Cardiac fibroblast (primary cell): Measurements from ENCODE around the gene MAGI1.
"Not testable (repeated sequence)": the region's sequence is repeated elsewhere in the genome, so short reads cannot be mapped to it uniquely, and the experiment has no call there.

Experiments
- DNase-seq, 2 donors: peaks; one replicate each; pipeline versions ENCODE4 v3.0.0 to v3.0.0-alpha.2; 2010; ENCODE audit warnings: low read depth in 2 of 2
- H3K4me3 ChIP-seq, 2 donors: replicated peaks in 1 of 2; 1 replicate in 1 of 2; 2 replicates in 1 of 2; pipeline ENCODE4 v1.5.1; 2011; ENCODE audit warnings: low read depth in 2 of 2, low read length in 2 of 2, mild to moderate bottlenecking in 2 of 2, moderate library complexity in 1 of 2
- CTCF ChIP-seq: IDR thresholded peaks from one replicate; pipeline ENCODE4 v1.5.1; 2011; ENCODE audit warnings: low read depth, mild to moderate bottlenecking, low read length, inconsistent platforms

MAGI1 gene

GRCh38 chr3:65723985-65724384 lies 314.7 kb downstream of the MAGI1 start:
- DNase-seq: no peak
- TF ChIP-seq CTCF: no peak
- no peak overlapping the region for H3K4me3 ChIP-seq

- no peak for TF ChIP-seq CTCF
- DNase-seq: no peak
- no peak overlapping the region for H3K4me3 ChIP-seq
Measured at GRCh38 chr3:65723011-65723410, 315.7 kb downstream of the MAGI1 start.

- no peak for TF ChIP-seq CTCF
- no peak overlapping the region for H3K4me3 ChIP-seq
- DNase-seq: no peak
Measured at GRCh38 chr3:65720989-65721737, 317.6 kb downstream of the MAGI1 start.

- H3K4me3 ChIP-seq: not testable (repeated sequence)
- peak in 1 of 2 donors; percentile 12 for DNase-seq
Measured at GRCh38 chr3:65719639-65720038, 319.1 kb downstream of the MAGI1 start.

GRCh38 chr3:65717676-65718346 lies 320.9 kb downstream of the MAGI1 start:
- no peak for DNase-seq
- no peak overlapping the region for H3K4me3 ChIP-seq
- no peak for TF ChIP-seq CTCF

- H3K4me3 ChIP-seq: no peak overlapping the region
- DNase-seq: peak in 1 of 2 donors; percentile 10
- no peak for TF ChIP-seq CTCF
Measured at GRCh38 chr3:65716071-65716751, 322.5 kb downstream of the MAGI1 start.

GRCh38 chr3:65714134-65714533 lies 324.6 kb downstream of the MAGI1 start:
- DNase-seq: peak; percentile 21 to 31
- no peak overlapping the region for H3K4me3 ChIP-seq
- TF ChIP-seq CTCF: no peak
